Medulla oblongata (tissue), 1 donor: ENCODE measurements around the gene ARMC7.
A peak's percentile ranks its signal among the peaks of the same experiment; 100 is the strongest.

Experiments
- DNase-seq: peaks from one replicate; pipeline ENCODE4 v3.0.0-alpha.2; 2015; ENCODE audit errors: extremely low spot score

ARMC7 gene

DNA sequence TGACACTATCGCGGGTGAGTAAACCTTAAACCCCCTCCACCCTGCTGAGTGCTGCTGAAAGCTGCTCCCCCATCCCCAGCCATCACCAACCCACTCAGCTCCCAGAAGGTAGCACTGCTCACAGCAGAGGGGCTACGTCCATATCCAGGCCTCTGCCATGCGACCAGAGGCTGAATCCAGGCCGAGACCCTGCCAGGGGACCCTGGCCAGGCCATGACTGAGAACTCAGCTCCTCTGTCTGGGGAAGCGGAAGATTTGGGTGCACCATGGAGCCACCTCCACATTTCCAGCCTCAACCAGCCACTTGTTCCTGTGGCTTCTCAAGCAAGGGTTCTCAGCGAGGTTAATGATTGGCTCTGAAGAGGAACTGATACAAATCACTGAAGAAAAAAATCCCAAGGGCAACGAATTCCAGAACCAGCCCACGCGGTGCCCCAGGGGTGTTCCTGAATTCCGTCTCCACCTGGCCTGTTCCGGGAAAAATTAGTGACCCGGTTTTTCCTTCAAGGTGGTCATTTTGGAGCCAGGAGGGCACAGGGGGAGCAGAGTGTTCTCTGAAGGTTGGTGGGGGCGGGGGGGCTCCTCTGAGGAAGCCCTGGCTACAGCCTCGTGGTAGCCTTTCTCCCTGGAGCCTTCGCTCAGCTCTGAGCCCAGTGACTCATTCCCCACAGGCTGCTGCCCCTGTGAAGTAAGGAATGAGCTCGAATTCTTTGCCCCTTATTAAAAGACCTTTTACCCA, 31.3 kb upstream of the ARMC7 start:
- no peak for DNase-seq

GRCh38 chr17:75079023-75079373, 30.8 kb upstream of the ARMC7 start:
- DNase-seq = no peak

- DNase-seq = no peak
Observed at GRCh38 chr17:75081611-75082540, 27.9 kb upstream of the ARMC7 start.

- DNase-seq = no peak
Observed at GRCh38 chr17:75082683-75083082, 27.1 kb upstream of the ARMC7 start.

- no peak for DNase-seq
Observed at GRCh38 chr17:75084039-75084660, 25.6 kb upstream of the ARMC7 start.

DNA sequence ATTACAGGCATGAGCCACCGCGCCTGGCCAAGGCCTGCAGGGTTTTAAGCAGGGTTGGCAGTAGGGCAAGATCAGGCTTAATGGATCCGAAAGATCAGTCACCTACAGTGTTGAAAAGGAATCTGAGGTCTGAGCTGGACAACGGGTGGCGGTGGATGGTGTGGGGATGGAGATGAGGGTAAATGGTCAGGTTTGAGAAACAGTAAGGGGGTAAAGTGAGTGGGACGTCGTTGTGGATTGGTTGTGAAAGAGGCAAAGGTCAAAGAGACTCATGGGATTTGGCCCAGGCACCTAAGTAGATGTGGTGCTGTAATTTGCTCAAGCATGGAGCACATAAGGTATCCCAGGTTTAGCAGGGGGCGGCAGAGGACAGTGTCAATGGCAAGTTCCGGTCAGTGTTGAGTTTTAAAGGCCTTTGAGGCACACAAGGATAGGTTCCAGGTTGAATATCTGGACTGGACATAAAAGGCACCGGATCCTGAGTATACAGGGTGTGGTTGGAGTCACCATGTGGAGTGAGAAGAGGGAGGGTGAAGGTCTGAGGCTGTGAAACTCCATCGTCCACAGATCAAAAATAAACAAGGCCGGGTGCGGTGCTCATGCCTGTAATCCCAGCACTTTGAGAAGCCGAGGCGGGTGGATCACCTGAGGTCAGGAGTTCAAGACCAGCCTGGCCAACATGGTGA, 23.1 kb upstream of the ARMC7 start:
- no peak for DNase-seq

- DNase-seq = no peak
Observed at GRCh38 chr17:75087182-75087557, 22.6 kb upstream of the ARMC7 start.

DNA sequence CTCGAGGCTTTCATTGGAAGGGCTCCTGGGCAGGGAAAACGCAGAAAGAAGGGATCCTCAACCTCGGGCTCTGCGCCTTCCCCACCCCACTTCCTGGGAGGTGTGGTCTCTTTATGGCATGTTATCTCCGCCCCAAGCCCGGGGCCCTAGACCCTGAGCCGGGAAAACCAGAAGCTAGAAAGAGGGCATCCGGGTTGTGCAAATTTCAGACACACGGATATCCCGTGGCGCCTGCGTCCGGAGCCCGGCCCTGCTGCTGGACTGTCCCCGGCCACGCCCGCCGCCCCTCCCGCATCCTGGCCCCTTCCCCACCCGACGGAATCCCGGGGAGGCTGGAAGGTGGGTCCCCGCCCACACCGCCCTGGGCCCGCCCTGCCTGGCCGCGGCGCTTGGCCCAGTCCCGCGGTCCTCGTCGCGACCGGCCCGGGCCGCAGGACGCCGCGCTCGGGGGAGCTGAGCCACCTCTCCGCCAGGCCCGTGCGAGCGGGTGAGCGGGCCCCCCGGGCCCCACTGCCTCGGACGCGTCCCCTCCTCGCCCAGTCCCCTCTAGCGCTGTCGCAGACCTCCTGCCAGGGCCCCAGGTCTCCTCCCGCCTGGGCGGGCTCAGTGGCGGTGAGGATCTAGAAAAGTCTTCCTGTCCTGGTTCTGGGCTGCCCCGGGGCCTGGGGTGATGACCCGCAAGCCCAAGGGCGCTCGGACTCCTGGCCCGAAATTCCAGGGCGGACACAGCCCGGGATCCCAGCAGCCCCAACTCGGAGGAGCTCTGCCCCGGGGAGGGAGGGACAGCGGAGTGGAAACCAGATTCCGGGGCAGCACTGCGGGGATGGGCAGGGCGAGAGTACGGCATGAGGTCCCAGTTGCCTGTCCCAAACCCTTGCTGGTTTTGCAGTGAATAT, 22.0 kb upstream of the ARMC7 start, which contains the start of gene SLC16A5:
TSS of gene SLC16A5 (plus strand) at position 397 of the 896 bp plus-strand sequence. CDS start 5,683 bp downstream, outside the sequence.
- peak; percentile 47 for DNase-seq

DNA sequence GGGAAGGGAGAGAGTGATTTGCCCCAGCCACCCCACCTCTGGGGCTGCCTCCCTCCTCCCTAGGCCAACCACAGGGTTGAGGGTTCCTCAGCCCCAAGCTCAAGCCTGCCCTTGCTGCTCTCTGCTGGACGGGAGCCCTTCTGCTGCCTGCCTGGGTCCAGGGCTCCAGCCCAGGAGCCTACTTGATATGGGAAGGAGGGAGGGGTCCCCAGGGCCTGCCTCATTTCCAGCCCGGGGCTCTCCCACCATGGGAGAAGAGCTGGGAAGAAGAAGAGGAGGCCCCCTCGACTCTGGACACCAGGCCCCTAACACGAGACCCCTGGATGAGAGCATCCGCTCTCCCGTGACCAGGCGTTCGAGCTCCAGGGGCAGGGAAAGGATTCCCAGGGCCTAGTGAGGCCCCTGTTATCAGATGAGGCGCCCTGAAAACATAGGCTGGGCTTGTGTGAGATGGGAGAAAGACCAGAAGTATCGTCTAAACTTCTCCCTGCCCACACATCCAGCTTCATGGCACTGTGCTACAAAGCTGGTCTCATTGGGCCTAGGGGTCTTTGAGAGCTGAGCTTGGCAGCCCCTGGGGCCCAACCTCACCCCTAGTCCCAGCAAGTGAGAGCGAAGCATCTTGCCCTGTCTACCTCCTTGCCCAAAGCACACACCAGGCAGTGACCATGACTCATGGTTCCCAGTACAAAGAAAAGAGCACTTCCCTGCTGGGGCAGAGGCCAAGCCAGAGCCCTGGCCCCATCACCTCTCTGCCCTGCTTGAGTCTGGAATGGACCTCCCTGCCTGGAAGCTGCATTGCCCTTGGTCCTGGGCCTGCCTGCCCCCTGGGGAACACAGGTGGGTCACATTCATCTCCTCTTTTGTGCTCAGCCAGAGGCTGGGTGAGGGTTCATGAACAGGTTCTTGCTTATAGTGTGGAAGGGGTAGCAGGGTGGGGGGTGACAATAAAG, 21.0 kb upstream of the ARMC7 start:
- no peak for DNase-seq

DNA sequence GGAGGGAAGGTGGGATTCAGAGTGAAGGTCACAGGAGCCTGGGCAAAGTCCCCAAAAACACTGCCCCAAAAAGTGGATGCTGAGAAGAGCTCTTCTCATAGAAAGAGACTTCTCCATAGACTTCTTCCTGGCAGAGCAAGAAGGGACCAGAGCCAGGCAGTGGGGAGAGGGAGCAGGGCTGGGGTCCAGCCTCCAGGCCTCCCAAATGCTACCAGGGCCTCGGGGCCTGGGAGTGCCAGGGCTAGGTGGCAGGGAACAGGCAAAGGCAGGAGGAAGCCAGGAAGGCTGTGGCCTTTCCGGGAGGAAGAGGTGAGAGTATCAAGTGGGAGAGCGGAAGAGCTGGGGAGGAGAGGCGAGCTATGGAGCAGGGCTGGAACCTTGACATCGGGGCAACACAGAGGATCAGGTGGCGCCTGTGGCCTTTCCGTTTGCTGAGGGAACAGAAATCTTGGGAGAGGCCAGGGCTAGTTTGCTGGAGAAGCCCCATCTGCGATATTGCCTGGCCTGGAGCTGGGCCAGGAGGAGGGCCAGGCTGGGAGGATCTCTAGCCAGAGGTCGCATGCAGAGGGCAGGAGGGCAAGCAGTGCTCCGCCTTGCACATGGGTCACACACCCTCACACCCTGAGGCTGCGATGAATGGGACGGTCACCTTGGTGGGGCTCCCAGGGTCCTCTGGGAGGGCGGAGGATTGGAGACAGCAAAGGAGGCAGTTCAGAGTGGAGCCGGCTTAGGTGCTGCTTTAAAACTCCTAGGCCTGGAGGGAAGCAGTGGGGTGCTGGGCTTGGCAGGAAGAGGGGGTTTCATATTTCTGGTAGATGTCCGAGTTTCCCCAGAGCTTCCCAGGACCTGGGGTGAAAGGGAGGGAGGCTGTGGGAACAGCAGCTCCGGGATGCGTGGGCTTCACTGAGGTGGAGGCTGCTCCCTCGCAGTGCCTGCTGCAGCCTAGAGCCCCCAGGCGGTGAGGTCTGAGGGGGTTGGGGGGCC, 18.6 kb upstream of the ARMC7 start:
- DNase-seq = no peak

DNA sequence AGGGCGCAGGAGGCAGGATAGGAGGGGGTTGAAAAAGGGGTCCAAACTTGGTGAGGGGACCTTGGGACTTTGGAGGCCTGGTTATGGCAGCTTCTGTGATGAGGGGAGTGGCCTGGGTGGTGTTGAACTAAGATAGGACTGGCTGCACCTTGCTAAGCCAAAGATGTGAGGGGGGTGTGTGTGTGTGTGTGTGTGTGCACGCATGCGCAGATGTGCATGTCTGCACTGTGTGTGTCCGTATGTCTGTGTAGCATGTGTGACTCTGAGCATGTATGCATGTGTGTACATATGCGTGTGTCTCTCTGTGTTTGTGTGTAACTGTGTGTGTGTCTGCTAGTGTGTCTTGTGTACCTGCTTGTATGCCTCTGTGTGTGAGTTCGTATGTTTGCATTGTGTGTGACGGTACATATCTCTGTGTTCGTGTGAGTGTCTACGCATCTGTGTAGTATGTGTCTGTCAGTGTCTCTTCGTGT, 17.9 kb upstream of the ARMC7 start:
- no peak for DNase-seq

DNA sequence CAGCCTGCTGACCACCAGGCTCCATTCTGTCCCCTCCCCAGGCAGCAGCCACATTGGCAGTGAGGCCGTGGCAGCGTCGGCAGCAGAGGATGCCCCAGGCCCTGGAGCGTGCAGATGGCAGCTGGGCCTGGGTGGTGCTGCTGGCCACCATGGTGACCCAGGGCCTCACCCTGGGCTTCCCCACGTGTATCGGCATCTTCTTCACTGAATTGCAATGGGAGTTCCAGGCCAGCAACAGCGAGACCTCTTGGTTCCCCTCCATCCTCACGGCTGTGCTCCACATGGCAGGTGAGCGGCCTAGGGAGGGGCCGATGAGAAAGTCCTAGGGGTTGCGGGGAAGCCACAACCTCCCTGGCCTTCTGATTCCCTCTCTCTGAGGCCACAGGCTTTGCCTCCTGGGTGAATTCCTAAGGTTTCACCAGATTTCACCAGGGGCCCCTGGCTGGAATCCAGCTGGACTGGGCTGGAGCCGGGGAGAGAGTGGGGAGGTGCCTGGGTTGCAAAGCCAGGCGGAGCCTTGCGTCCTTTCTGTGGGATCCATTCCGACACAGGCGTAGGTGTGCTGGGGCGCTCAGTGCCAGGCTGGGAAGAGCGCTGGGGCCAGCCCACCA, 16.1 kb upstream of the ARMC7 start:
- no peak for DNase-seq

DNA sequence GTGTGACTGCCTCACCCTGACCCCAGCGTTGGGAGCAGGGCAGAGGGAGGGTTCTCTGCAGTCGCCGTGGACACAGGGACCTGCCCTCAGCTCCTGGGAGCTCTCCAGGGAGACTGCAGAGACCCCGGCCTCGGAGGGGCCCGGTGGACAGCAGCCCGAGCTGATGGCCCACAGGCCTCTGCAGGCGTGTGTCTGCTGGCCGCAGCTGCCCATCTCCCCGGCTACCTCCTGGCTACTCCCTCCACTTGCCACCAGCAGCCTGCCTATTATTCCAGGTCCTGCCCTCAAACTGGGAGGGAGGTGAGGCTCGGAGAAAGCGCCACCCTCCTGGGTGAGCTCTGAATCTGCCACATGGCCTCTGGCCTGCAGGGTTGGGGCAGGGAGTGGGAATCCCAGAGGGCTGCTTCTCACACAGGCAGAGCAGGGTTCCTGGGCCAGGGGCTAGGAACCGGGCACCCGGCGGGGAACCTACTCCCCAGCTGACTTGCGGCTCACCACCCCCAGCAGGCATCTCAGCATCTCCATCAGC, 14.8 kb upstream of the ARMC7 start:
- DNase-seq = no peak

DNA sequence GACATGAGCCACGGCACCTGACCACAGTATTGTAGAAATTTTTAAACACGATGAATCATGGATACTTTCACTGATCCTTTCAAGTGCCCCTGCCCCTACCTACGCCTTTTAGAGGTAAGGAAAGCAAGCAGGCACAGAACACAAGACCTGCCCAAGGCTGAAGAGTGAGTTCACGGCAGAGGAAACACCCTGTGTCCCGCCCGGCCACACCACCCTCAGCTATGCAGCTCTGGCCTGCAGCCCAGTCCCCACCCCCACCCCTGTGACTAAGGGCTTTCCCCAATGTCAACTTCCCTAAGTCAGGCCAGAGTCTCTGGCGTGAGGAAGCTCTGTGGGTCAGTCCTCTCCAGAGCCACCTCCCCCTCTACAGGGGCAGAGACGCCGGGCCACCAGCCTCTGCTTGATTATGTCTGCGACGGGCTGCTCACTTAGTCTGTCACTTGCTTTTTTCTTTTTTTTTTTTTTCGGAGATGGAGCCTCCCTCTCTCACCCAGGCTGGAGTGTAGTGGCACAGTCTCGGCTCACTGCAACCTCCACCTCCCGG, 13.6 kb upstream of the ARMC7 start:
- peak; percentile 70 for DNase-seq

- no peak for DNase-seq
Observed at GRCh38 chr17:75097865-75098264, 11.9 kb upstream of the ARMC7 start.

- DNase-seq = no peak
Observed at GRCh38 chr17:75098861-75099260, 10.9 kb upstream of the ARMC7 start.

DNA sequence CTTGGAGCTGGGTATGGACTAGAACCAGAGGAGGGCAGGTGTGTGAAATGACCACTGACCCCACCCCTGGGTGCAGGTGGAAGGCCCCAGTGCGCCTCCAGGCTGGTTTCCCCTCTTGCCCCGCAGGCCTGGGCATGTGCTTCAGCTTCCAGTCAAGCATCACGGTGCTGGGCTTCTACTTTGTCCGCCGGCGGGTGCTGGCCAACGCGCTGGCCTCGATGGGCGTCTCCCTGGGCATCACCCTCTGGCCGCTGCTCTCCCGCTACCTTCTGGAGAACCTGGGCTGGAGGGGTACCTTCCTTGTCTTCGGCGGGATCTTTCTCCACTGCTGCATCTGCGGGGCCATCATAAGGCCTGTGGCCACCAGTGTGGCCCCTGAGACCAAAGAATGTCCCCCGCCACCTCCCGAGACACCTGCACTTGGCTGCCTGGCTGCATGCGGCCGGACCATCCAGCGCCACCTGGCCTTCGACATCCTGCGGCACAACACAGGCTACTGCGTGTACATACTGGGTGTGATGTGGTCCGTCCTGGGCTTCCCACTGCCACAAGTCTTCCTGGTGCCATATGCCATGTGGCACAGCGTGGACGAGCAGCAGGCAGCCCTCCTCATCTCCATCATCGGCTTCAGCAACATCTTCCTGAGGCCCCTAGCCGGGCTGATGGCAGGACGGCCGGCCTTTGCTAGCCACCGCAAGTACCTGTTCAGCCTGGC, 9.7 kb upstream of the ARMC7 start:
- DNase-seq = no peak
